Trophoblast cell (in vitro differentiated cells and primary cell): ENCODE measurements around the gene ERLIN1. TPM values are rescaled to one million over a fixed set of nuclear protein-coding genes. Genes with fewer than 3 reads are reported as not detected.

Source experiments
- DNase-seq, 2 donors: peaks; one replicate each; pipeline ENCODE4 v3.0.0-alpha.2; 2016
- H2AFZ ChIP-seq: 2 replicates; pipeline ENCODE4 v1.6.1; 2013; ENCODE audit warnings: low read length, moderate library complexity, mild to moderate bottlenecking; ENCODE audit not compliant: insufficient read depth, poor library complexity
- H2AK5ac ChIP-seq: 2 replicates; pipeline ENCODE4 v1.6.1; 2013; ENCODE audit warnings: mild to moderate bottlenecking, low read length
- H2BK120ac ChIP-seq: 2 replicates; pipeline ENCODE4 v1.6.1; 2013; ENCODE audit warnings: low read length, mild to moderate bottlenecking, moderate library complexity; ENCODE audit not compliant: insufficient read depth, poor library complexity
- H2BK12ac ChIP-seq: 2 replicates; pipeline ENCODE4 v1.6.1; 2013; ENCODE audit warnings: mild to moderate bottlenecking, low read length, moderate library complexity
- H2BK5ac ChIP-seq: 2 replicates; pipeline ENCODE4 v1.6.1; 2013; ENCODE audit warnings: low read length, low read depth, moderate library complexity, mild to moderate bottlenecking; ENCODE audit not compliant: poor library complexity
- H3K14ac ChIP-seq: 2 replicates; pipeline ENCODE4 v1.6.1; 2013; ENCODE audit warnings: mild to moderate bottlenecking, low read length
- H3K18ac ChIP-seq: 2 replicates; pipeline ENCODE4 v1.6.1; 2013; ENCODE audit warnings: mild to moderate bottlenecking, low read length
- H3K23ac ChIP-seq: 2 replicates; pipeline ENCODE4 v1.6.1; 2013; ENCODE audit warnings: low read length
- H3K27ac ChIP-seq: 2 replicates; pipeline ENCODE4 v1.5.1; 2013; ENCODE audit warnings: low read depth, mild to moderate bottlenecking, inconsistent platforms, low read length, moderate library complexity
- H3K27me3 ChIP-seq: 2 replicates; pipeline ENCODE4 v1.6.1; 2013; ENCODE audit warnings: inconsistent platforms, mild to moderate bottlenecking, low read length, moderate library complexity; ENCODE audit not compliant: insufficient read depth
- H3K36me3 ChIP-seq, 2 experiments: 1 replicate in 1 of 2; 2 replicates in 1 of 2; pipeline ENCODE4 v1.6.1; 2013; ENCODE audit warnings: low read length in 2 of 2, mild to moderate bottlenecking in 2 of 2, moderate library complexity in 1 of 2; ENCODE audit not compliant: insufficient read depth in 2 of 2, control insufficient read depth in 1 of 2
- H3K4ac ChIP-seq: 2 replicates; pipeline ENCODE4 v1.6.1; 2013; ENCODE audit warnings: low read depth, mild to moderate bottlenecking, low read length, moderate library complexity
- H3K4me1 ChIP-seq, 2 experiments: 1 replicate in 1 of 2; 2 replicates in 1 of 2; pipeline ENCODE4 v1.6.1; 2013; ENCODE audit warnings: low read length in 2 of 2, mild to moderate bottlenecking in 2 of 2, moderate library complexity in 1 of 2; ENCODE audit not compliant: insufficient read depth in 2 of 2, control insufficient read depth in 1 of 2
- H3K4me2 ChIP-seq: 2 replicates; pipeline ENCODE4 v1.6.1; 2013; ENCODE audit warnings: inconsistent platforms, mild to moderate bottlenecking, low read length, moderate library complexity
- H3K4me3 ChIP-seq: 2 replicates; pipeline ENCODE4 v1.5.1; 2013; ENCODE audit warnings: mild to moderate bottlenecking, low read depth, low read length, inconsistent platforms
- H3K79me1 ChIP-seq: one replicate; pipeline ENCODE4 v1.6.1; 2013; ENCODE audit warnings: low read length
- H3K79me2 ChIP-seq: 2 replicates; pipeline ENCODE4 v1.6.1; 2013; ENCODE audit warnings: low read length, mild to moderate bottlenecking; ENCODE audit not compliant: control insufficient read depth, insufficient read depth, poor library complexity
- H3K9ac ChIP-seq: 2 replicates; pipeline ENCODE4 v1.6.1; 2013; ENCODE audit warnings: mild to moderate bottlenecking, low read length
- H3K9me3 ChIP-seq: 2 replicates; pipeline ENCODE4 v1.6.1; 2013; ENCODE audit warnings: low read depth, mild to moderate bottlenecking, control low read depth, inconsistent platforms, low read length; ENCODE audit not compliant: insufficient read depth
- H4K12ac ChIP-seq: 2 replicates; pipeline ENCODE4 v1.6.1; 2013; ENCODE audit warnings: low read depth, mild to moderate bottlenecking, low read length, moderate library complexity
- H4K8ac ChIP-seq: 2 replicates; pipeline ENCODE4 v1.6.1; 2013; ENCODE audit warnings: low read depth, mild to moderate bottlenecking, low read length, moderate library complexity
- H4K91ac ChIP-seq: one replicate; pipeline ENCODE4 v1.6.1; 2013; ENCODE audit warnings: low read depth, mild to moderate bottlenecking, low read length, moderate library complexity
- WGBS: extraction: QIAGEN DNeasy Blood & Tissue Kit; methylation state at CpG from one replicate; pipeline ENCODE4 v1.1.7; 2013; ENCODE audit warnings: missing lambda C conversion rate; ENCODE audit not compliant: insufficient read length, insufficient coverage; ENCODE audit errors: extremely low coverage; 5-methylcytosine and 5-hydroxymethylcytosine counted together
- polyA plus RNA-seq: library from polyadenylated mRNA; stranded (reverse); fragments of 200-250 nt; gene quantifications from 2 replicates; pipeline ENCODE4 v1.2.3, GENCODE V29; 2013

The ERLIN1 gene
- polyA plus RNA-seq: 37.1 and 37.9 TPM in 2 replicates

- peaks cover 10% of the 10 kb centered on the region for H3K79me1 ChIP-seq
- peak within 1 kb of the TSS; percentile 93 for H4K8ac ChIP-seq
- H3K9me3 ChIP-seq: no peaks in the 10 kb centered on the region
- H4K91ac ChIP-seq: peak within 1 kb of the TSS; percentile 82
- peak within 1 kb of the TSS; percentile 86 for H3K14ac ChIP-seq
- peak within 1 kb of the TSS; percentile 86 for H3K9ac ChIP-seq
- H3K4me1 ChIP-seq: peaks cover 3 to 7% of the 10 kb centered on the region in 2 experiments
- peaks cover 3 to 6% of the 10 kb centered on the region in 2 experiments for H3K36me3 ChIP-seq
- H3K79me2 ChIP-seq: peaks cover 7% of the 10 kb centered on the region
- peak within 1 kb of the TSS; percentile 84 for H2BK5ac ChIP-seq
- no peak within 1 kb of the TSS for H3K23ac ChIP-seq
- peak within 1 kb of the TSS; percentile 89 for H3K4me3 ChIP-seq
- WGBS: no CpG with 5 or more reads among the region's 65 CpGs
- H3K4me2 ChIP-seq: peak within 1 kb of the TSS; percentile 78
- peak; percentile 96 to 99 for DNase-seq
- peak within 1 kb of the TSS; percentile 40 for H4K12ac ChIP-seq
- no peaks in the 10 kb centered on the region for H3K27me3 ChIP-seq
- H3K18ac ChIP-seq: peak within 1 kb of the TSS; percentile 86
- H2AFZ ChIP-seq: peak within 1 kb of the TSS; percentile 93
- peak within 1 kb of the TSS; percentile 40 for H2AK5ac ChIP-seq
- peak within 1 kb of the TSS; percentile 73 for H3K27ac ChIP-seq
- peak within 1 kb of the TSS; percentile 80 for H3K4ac ChIP-seq
- H2BK120ac ChIP-seq: peak within 1 kb of the TSS; percentile 75
- peak within 1 kb of the TSS; percentile 39 for H2BK12ac ChIP-seq
Measured at GRCh38 chr10:100185364-100186252, at the start of gene ERLIN1. Gene ERLIN1, minus strand, starts transcription at chr10:100186029. Its CDS starts 403 bp downstream, at chr10:100185626.

GRCh38 chr10:100232101-100232500 lies 46.3 kb upstream of the ERLIN1 start:
- H3K4me3 ChIP-seq: no peak overlapping the region
- H3K9ac ChIP-seq: no peak overlapping the region
- no peak overlapping the region for H3K27ac ChIP-seq
- no peak overlapping the region for H3K4me2 ChIP-seq
- WGBS: no CpG with 5 or more reads among the region's 2 CpGs
- H4K12ac ChIP-seq: no peak overlapping the region
- no peak overlapping the region for H2AFZ ChIP-seq
- H3K23ac ChIP-seq: no peak overlapping the region
- no peak overlapping the region for H2BK5ac ChIP-seq
- peaks cover 8% of the 10 kb centered on the region for H3K79me2 ChIP-seq
- peaks cover 5% of the 10 kb centered on the region for H3K79me1 ChIP-seq
- H4K8ac ChIP-seq: no peak overlapping the region
- H3K4ac ChIP-seq: no peak overlapping the region
- H2BK120ac ChIP-seq: no peak overlapping the region
- DNase-seq: no peak
- H3K9me3 ChIP-seq: peaks cover 1% of the 10 kb centered on the region
- no peak overlapping the region for H2AK5ac ChIP-seq
- no peaks in the 10 kb centered on the region for H3K27me3 ChIP-seq
- H3K36me3 ChIP-seq: peaks cover 15 to 34% of the 10 kb centered on the region in 2 experiments
- peaks cover 4 to 6% of the 10 kb centered on the region in 2 experiments for H3K4me1 ChIP-seq
- H4K91ac ChIP-seq: no peak overlapping the region
- no peak overlapping the region for H2BK12ac ChIP-seq
- no peak overlapping the region for H3K14ac ChIP-seq
- no peak overlapping the region for H3K18ac ChIP-seq

DNA sequence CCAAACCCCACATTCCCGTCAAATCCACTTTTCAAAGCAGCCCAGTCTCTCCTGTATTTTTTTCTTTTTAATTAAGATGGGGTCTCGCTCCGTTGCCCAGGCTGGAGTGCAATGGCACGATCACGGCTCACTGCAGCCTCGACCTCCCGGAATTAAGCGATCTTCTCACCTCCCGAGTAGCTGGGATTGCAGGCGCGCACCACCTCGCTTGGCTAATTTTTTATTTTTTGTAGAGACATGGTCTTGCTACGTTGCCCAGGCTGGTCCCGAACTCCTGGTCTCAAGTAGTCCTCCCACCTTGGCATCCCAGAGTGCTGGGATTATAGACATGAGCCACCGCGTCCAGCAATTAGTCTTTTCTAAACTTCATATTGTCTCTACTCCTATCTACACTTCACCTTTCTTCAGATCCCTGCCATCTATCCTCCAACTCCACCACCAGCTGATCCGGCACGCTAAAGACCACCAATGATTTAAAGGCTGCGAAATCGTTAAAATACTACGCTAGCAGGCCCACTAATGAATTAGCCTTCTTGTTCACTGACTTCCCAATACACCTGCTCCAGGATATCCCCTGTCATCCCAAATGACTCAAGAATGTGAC lies 44.1 kb upstream of the ERLIN1 start:
- H2BK12ac ChIP-seq: no peak overlapping the region
- H3K18ac ChIP-seq: no peak overlapping the region
- H2AK5ac ChIP-seq: no peak overlapping the region
- peak overlapping the region; percentile 64 for H3K14ac ChIP-seq
- peaks cover 4 to 6% of the 10 kb centered on the region in 2 experiments for H3K4me1 ChIP-seq
- H3K4me3 ChIP-seq: peak overlapping the region; percentile 97
- peak overlapping the region; percentile 95 for H4K8ac ChIP-seq
- H2BK5ac ChIP-seq: no peak overlapping the region
- H3K9ac ChIP-seq: peak overlapping the region; percentile 74
- peaks cover 1% of the 10 kb centered on the region for H3K9me3 ChIP-seq
- H3K79me1 ChIP-seq: peaks cover 5% of the 10 kb centered on the region
- H2AFZ ChIP-seq: peak overlapping the region; percentile 67
- H3K23ac ChIP-seq: no peak overlapping the region
- H3K4me2 ChIP-seq: peak overlapping the region; percentile 99
- H4K91ac ChIP-seq: peak overlapping the region; percentile 60
- H3K79me2 ChIP-seq: peaks cover 8% of the 10 kb centered on the region
- WGBS: no CpG with 5 or more reads among the region's 21 CpGs
- H4K12ac ChIP-seq: peak overlapping the region; percentile 95
- peak overlapping the region; percentile 25 for H2BK120ac ChIP-seq
- H3K36me3 ChIP-seq: peaks cover 10 to 21% of the 10 kb centered on the region in 2 experiments
- H3K27ac ChIP-seq: no peak overlapping the region
- H3K27me3 ChIP-seq: no peaks in the 10 kb centered on the region
- DNase-seq: peak in 1 of 2 donors; percentile 3
- no peak overlapping the region for H3K4ac ChIP-seq

DNA sequence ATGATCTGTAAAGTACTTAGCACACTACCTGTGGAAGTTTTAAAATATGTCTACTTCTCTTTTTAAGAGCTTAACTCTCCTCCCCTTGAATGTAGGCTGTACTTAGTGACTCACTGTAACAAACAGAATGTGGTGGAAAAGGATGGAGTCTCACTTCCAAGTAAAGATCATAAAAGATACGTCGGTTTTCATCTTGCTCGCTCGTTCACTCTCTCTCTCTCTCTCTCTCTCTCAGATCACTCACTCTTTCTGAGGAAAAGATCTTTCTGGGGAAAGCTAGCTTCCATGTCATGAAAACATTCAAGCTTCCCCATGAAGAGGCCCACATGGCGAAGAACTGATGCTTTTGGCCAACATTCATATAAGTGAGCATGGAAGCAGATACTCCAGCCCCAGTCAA lies 38.0 kb upstream of the ERLIN1 start:
- H4K12ac ChIP-seq: no peak overlapping the region
- no peak overlapping the region for H3K4me2 ChIP-seq
- no peak overlapping the region for H3K14ac ChIP-seq
- H3K4ac ChIP-seq: no peak overlapping the region
- H4K8ac ChIP-seq: no peak overlapping the region
- WGBS: no CpG with 5 or more reads among the region's 5 CpGs
- H2BK5ac ChIP-seq: no peak overlapping the region
- H3K18ac ChIP-seq: no peak overlapping the region
- no peak overlapping the region for H4K91ac ChIP-seq
- H3K27ac ChIP-seq: no peak overlapping the region
- no peak overlapping the region for H2AK5ac ChIP-seq
- H3K79me1 ChIP-seq: no peaks in the 10 kb centered on the region
- peaks cover under 1% of the 10 kb centered on the region for H3K9me3 ChIP-seq
- no peaks in the 10 kb centered on the region for H3K27me3 ChIP-seq
- peaks cover 0 to 2% of the 10 kb centered on the region in 2 experiments for H3K4me1 ChIP-seq
- no peak overlapping the region for H2AFZ ChIP-seq
- no peak for DNase-seq
- H2BK120ac ChIP-seq: no peak overlapping the region
- H3K9ac ChIP-seq: no peak overlapping the region
- no peak overlapping the region for H3K4me3 ChIP-seq
- H3K36me3 ChIP-seq: peaks cover 6 to 9% of the 10 kb centered on the region in 2 experiments
- peaks cover 3% of the 10 kb centered on the region for H3K79me2 ChIP-seq
- H3K23ac ChIP-seq: no peak overlapping the region
- no peak overlapping the region for H2BK12ac ChIP-seq
